Gastroesophageal sphincter (tissue), 4 donors: Measurements from ENCODE around the gene EIF1. TPM values are rescaled to one million over a fixed set of nuclear protein-coding genes. Genes with fewer than 3 reads are reported as not detected.

Experiments
- ATAC-seq: fragments of 150-250 bp; one replicate; pipeline ENCODE4 v1.9.1; 2016; ENCODE audit warnings: mild to moderate bottlenecking, moderate library complexity
- H3K27ac ChIP-seq, 4 donors: fragments of 200-600 bp; sonication (generic) in 3 of 4; 1 replicate in 3 of 4; 2 replicates in 1 of 4; pipeline ENCODE4 v1.5.1; 2016 to 2019
- H3K27me3 ChIP-seq: fragments of 200-600 bp; sonication (generic); one replicate; pipeline ENCODE4 v1.5.1; 2019
- H3K36me3 ChIP-seq, 2 donors: fragments of 200-600 bp; sonication (generic); one replicate each; pipeline ENCODE4 v1.5.1; 2019; ENCODE audit warnings: control low read depth in 1 of 2
- H3K4me1 ChIP-seq, 3 donors: fragments of 200-600 bp; sonication (generic); 1 replicate in 2 of 3; 2 replicates in 1 of 3; pipeline ENCODE4 v1.5.1; 2016 to 2019; ENCODE audit warnings: control low read depth in 2 of 3
- H3K4me3 ChIP-seq, 2 donors: fragments of 200-600 bp; sonication (generic); one replicate each; pipeline ENCODE4 v1.5.1; 2019; ENCODE audit warnings: mild to moderate bottlenecking in 1 of 2, moderate library complexity in 1 of 2
- H3K9me3 ChIP-seq, 3 donors: fragments of 200-600 bp; sonication (generic); one replicate each; pipeline ENCODE4 v1.5.1; 2017 to 2019; ENCODE audit warnings: control low read depth in 2 of 3
- POLR2A ChIP-seq, 2 donors: fragments of 450-650 bp; IDR thresholded peaks; one replicate each; pipeline ENCODE4 v1.6.1; 2017; ENCODE audit warnings: antibody characterized with exemption in 2 of 2, mild to moderate bottlenecking in 2 of 2, moderate library complexity in 1 of 2
- WGBS, 2 donors: methylation state at CpG; one replicate each; pipeline ENCODE4 v1.1.5; 2018; ENCODE audit warnings: low coverage in 1 of 2; 5-methylcytosine and 5-hydroxymethylcytosine counted together
- small RNA-seq, 4 donors: library from RNA; depleted of rRNA; stranded (forward); fragments of <200 nt; gene quantifications; one replicate each; pipeline ENCODE3, GENCODE V24; 2016
- total RNA-seq, 4 donors: library from RNA; depleted of rRNA; stranded (reverse); fragments of >200 nt; gene quantifications; one replicate each; pipeline ENCODE4 v1.1.0, GENCODE V29; 2016

Gene EIF1
- total RNA-seq, 4 donors from 2014 or later = 224 to 331 (median 270) TPM

GRCh38 chr17:41741709-41742108, 53.0 kb downstream of the EIF1 start:
- Histone ChIP-seq H3K4me1 (peaks cover 0 to 8% (median 0%) of the 10 kb centered on the region in 3 donors), H3K4me3 (no peak overlapping the region), H3K9me3 (no peaks in the 10 kb centered on the region), H3K27ac (no peak overlapping the region), H3K36me3 (no peaks in the 10 kb centered on the region), H3K27me3 (peaks cover 16% of the 10 kb centered on the region)
- TF ChIP-seq POLR2A (IDR thresholded peaks at IDR 0.05) = no peak
- 78 to 80% methylated on average over 5 to 9 of the region's 9 CpGs for WGBS, 2 donors
- ATAC-seq = no peak

Small RNA genes within 50 kb of the gene (small RNA-seq; reads per million reads assigned to genes)
- 0 reads per million in 4 donors for gene RN7SL399P
- 0 to 0.18 (median 0.06) reads per million in 4 donors for gene RNA5SP442

Other genes with a start within 250 kb of the EIF1 start
- gene KRT38, start 247.9 kb upstream of the EIF1 start, total RNA-seq = not detected
- under 1 TPM in 1 of 4 donors, not detected in 3; 0.13 TPM for gene KRT32, start 221.5 kb upstream of the EIF1 start, total RNA-seq
- gene KRT35, start 207.7 kb upstream of the EIF1 start, total RNA-seq = not detected
- gene KRT36, start 199.0 kb upstream of the EIF1 start, total RNA-seq = not detected
- gene KRT13, start 183.3 kb upstream of the EIF1 start, total RNA-seq = 1,000 to 10,000 TPM in 1 of 4 donors, 100 to 1,000 TPM in 1, 10 to 100 TPM in 2; 20.7 to 1,501 (median 80.1) TPM
- 100 to 1,000 TPM in 1 of 4 donors, 1 to 10 TPM in 3; 1.2 to 129 (median 4.2) TPM for gene KRT15, start 170.0 kb upstream of the EIF1 start, total RNA-seq
- 100 to 1,000 TPM in 1 of 4 donors, 1 to 10 TPM in 3; 2.9 to 154 (median 6.5) TPM for gene KRT19, start 160.6 kb upstream of the EIF1 start, total RNA-seq
- not detected for gene KRT9, start 116.8 kb upstream of the EIF1 start, total RNA-seq
- 100 to 1,000 TPM in 1 of 4 donors, 10 to 100 TPM in 1, 1 to 10 TPM in 1, not detected in 1; 1.4 to 105 (median 41.1) TPM for gene KRT14, start 102.0 kb upstream of the EIF1 start, total RNA-seq
- 10 to 100 TPM in 2 of 4 donors, 1 to 10 TPM in 2; 1.1 to 78.8 (median 13.5) TPM for gene KRT16, start 76.1 kb upstream of the EIF1 start, total RNA-seq
- gene KRT17, start 64.3 kb upstream of the EIF1 start, total RNA-seq = 10 to 100 TPM in 2 of 4 donors, 1 to 10 TPM in 1, not detected in 1; 7.0 to 18.5 (median 17.4) TPM
- not detected for gene GAST, start 23.4 kb downstream of the EIF1 start, total RNA-seq
- gene HAP1, start 45.8 kb downstream of the EIF1 start, total RNA-seq = under 1 TPM in 1 of 4 donors, not detected in 3; 0.54 TPM
- 10 to 100 TPM; 30.8 to 60.9 (median 41.7) TPM for gene JUP, start 97.8 kb downstream of the EIF1 start, total RNA-seq
- 10 to 100 TPM in 3 of 4 donors, 1 to 10 TPM in 1; 8.3 to 20.9 (median 19.1) TPM for gene P3H4, start 123.1 kb downstream of the EIF1 start, total RNA-seq
- 10 to 100 TPM; 33.7 to 43.2 (median 38.2) TPM for gene FKBP10, start 124.1 kb downstream of the EIF1 start, total RNA-seq
- 10 to 100 TPM; 64.8 to 83.7 (median 71.5) TPM for gene NT5C3B, start 147.3 kb downstream of the EIF1 start, total RNA-seq
- 1 to 10 TPM in 2 of 4 donors, under 1 TPM in 2; 0.62 to 2.7 (median 1.4) TPM for gene KLHL10, start 148.9 kb downstream of the EIF1 start, total RNA-seq
- 10 to 100 TPM; 17.5 to 32.7 (median 22.7) TPM for gene KLHL11, start 176.5 kb downstream of the EIF1 start, total RNA-seq
- gene ACLY, start 230.1 kb downstream of the EIF1 start, total RNA-seq = 10 to 100 TPM; 40.8 to 84.0 (median 61.6) TPM
- gene ODAD4, start 241.7 kb downstream of the EIF1 start, total RNA-seq = 1 to 10 TPM in 1 of 4 donors, under 1 TPM in 3; 0.19 to 2.2 (median 0.60) TPM